ENCODE measurements around the gene LONP2. TPM values are rescaled to one million over a fixed set of nuclear protein-coding genes. Genes with fewer than 3 reads are reported as not detected.
A peak's percentile ranks its signal among the peaks of the same experiment; 100 is the strongest.

Gene LONP2
- polyA plus RNA-seq, 2 of the 4 experiments (the other 2 are of a cell fraction): 27.8 to 51.3 TPM

- H3K4me3 ChIP-seq: no peak overlapping the region
- no peak overlapping the region for H3K27ac ChIP-seq
- 96% methylated on average over 12 of the region's 12 CpGs for WGBS (ENCODE audit: missing lambda C conversion rate)
- H3K4me1 ChIP-seq: peaks cover 14% of the 10 kb centered on the region
- no peaks in the 10 kb centered on the region for H3K9me3 ChIP-seq
- TF ChIP-seq CHD4 (IDR thresholded peaks at IDR 0.05; ENCODE audit: borderline replicate concordance) (no peak), ZSCAN20 (CRISPR knock-in tag; IDR thresholded peaks at IDR 0.05) (no peak), MAZ (IDR thresholded peaks at IDR 0.05; ENCODE audit: borderline replicate concordance, low read depth, low read length) (no peak)
- CTCF ChIA-PET: interaction anchor here (1.0 to 1.8 kb wide), 5 partner anchors 9 to 268 kb away, joined by 3 to 7 read pairs (median 5); no protein-coding TSS in a partner anchor
- no peak for FAIRE-seq
- POLR2A ChIA-PET: interaction anchor here (1.2 kb wide), 1 partner anchor 24 kb away, joined by 3 read pairs; no protein-coding TSS in a partner anchor
- ATAC-seq: no peak
- DNase-seq (ENCODE audit: low read depth in 1 of 2, low spot score in 1 of 2): no peak
- no peak overlapping the region for H3K4me2 ChIP-seq
Observed at GRCh38 chr16:48361540-48362144, 117.5 kb downstream of the LONP2 start.

GRCh38 chr16:48365025-48365600, 121.0 kb downstream of the LONP2 start:
- peak; percentile 14 to 22; a peak in 5 of 6 replicates for ATAC-seq
- no peak for TF ChIP-seq JUNB (IDR thresholded peaks at IDR 0.05)
- H3K4me2 ChIP-seq: peak overlapping the region; percentile 83
- POLR2A ChIA-PET: interaction anchor here (1.1 to 3.5 kb wide), 6 partner anchors 11 to 258 kb away, joined by 3 to 55 read pairs (median 5); partner anchors contain the start of gene SIAH1
- FAIRE-seq: no peak
- H3K4me3 ChIP-seq: peak overlapping the region; percentile 53
- H3K4me1 ChIP-seq: peaks cover 43% of the 10 kb centered on the region
- DNase-seq (ENCODE audit: low read depth in 1 of 2, low spot score in 1 of 2): peak in 1 of 2 experiments; percentile 30
- 39% methylated on average over 15 of the region's 15 CpGs for WGBS (ENCODE audit: missing lambda C conversion rate)
- CTCF ChIA-PET: interaction anchor here (1.1 to 3.8 kb wide), 9 partner anchors 10 to 265 kb away, joined by 3 to 17 read pairs (median 7); no protein-coding TSS in a partner anchor
- H3K9me3 ChIP-seq: no peaks in the 10 kb centered on the region
- peak overlapping the region; percentile 90 to 92 for H3K27ac ChIP-seq

GRCh38 chr16:48365601-48366164, 121.6 kb downstream of the LONP2 start:
- Histone ChIP-seq H3K27ac (peak overlapping the region; percentile 90 to 92), H3K4me1 (peaks cover 46% of the 10 kb centered on the region), H3K4me3 (peak overlapping the region; percentile 53), H3K4me2 (peak overlapping the region; percentile 83), H3K9me3 (no peaks in the 10 kb centered on the region)
- DNase-seq (ENCODE audit: low read depth in 1 of 2, low spot score in 1 of 2): peak; percentile 71 to 93
- POLR2A ChIA-PET: interaction anchor here (0.7 to 3.5 kb wide), 9 partner anchors 11 to 257 kb away, joined by 3 to 55 read pairs (median 5); partner anchors contain the start of gene SIAH1
- WGBS (ENCODE audit: missing lambda C conversion rate): 3% methylated on average over 11 of the region's 33 CpGs
- CTCF ChIA-PET: interaction anchor here (0.6 to 3.8 kb wide), 11 partner anchors 10 to 265 kb away, joined by 3 to 17 read pairs (median 5); partner anchors contain the start of gene SIAH1
- ATAC-seq: peak; percentile 95 to 99
- no peak for FAIRE-seq
- TF ChIP-seq MYC (IDR thresholded peaks at IDR 0.05; ENCODE audit: borderline replicate concordance, low read length) (0 out of 2 replicates have a peak, but pooled peaks have one; percentile 20), NR3C1 (IDR thresholded peaks at IDR 0.05) (no peak), BCL3 (IDR thresholded peaks at IDR 0.05) (peak; percentile 49; the same call in 1 of the 3 replicates), MAX (IDR thresholded peaks at IDR 0.05) (peak; percentile 37), POLR2A (IDR thresholded peaks at IDR 0.05; ENCODE audit: low read length) (peak; percentile 80), RAD21 (conservative IDR thresholded peaks at IDR 0.05 in 1 of 2, IDR thresholded peaks at IDR 0.05 in 1 of 2) (peak in 1 of 2 experiments; percentile 9; a peak in 1 of 5 replicates), SMC3 (IDR thresholded peaks at IDR 0.05) (peak; percentile 11; the same call in 1 of the 3 replicates), JUN (IDR thresholded peaks at IDR 0.05) (peak; percentile 56 to 78; a peak in 2 of 5 replicates), NPAS2 (CRISPR knock-in tag; IDR thresholded peaks at IDR 0.05; ENCODE audit: borderline replicate concordance) (no peak)
